Central memory CD4-positive, alpha-beta T cell (primary cell): ENCODE measurements around the gene SSH2.
A peak's percentile ranks its signal among the peaks of the same experiment; 100 is the strongest.

Experiments
- DNase-seq: peaks from one replicate; pipeline ENCODE4 v3.0.0; 2022

SSH2 gene

DNA sequence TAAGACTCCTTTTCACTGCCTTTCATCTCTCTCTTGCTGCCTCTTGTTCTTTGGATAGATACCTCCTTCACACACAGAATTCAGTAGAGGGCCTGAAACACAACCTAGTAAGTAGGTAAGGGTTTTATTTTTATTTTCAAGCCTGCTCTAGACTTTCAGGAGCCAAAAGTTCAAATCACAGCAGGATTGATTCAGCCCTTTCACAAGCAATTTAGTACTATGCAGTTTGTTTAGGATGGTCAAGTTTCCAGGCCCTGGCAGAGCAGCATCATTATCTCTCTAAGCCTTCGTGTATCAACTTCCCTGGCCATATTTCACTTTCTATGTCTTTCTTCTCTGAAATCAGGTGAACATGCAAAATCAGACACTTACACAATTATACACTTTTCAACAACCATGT lies 158.5 kb downstream of the SSH2 start:
- no peak for DNase-seq

DNA sequence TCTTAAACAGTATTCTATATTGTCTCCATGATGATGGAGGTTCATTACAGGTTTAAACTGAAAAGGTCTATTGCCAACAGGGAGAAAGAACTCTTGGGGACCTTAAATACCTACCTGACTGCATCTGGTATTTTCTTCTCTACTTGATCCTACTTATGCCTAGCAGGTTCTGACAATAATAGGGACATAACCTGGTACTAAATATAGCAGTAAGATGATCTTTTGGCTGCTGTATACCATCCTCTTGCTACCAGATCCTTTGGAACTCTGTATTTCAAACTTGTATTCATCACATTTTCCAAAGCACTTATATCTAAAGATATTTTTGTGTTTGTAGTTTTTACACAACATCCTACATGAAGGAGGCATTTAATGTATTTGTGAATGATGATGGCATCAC lies 160.8 kb downstream of the SSH2 start:
- DNase-seq, result no peak

DNA sequence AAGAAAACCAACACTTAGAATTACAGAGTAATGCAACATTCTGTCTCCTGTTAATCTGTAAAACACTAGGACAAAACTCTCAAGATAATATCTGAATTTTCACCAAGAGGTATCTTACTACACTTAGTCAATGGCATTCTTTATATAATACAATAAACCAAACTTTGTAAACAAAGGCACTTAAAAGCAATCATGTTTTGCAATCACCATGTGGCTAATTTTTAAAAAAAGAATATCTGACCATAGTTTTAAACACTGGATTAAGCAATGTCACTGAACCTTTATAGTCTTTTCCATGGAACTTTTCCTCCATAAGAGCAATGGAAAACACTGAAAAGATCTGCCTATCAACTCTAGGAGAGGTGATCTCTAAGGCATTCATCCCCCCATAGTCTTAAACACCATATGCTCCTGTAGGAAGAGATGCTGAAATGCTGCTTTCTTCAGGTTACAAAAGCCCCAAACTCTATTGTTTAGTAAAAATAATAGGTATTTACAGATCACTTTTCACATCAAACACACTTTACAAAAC lies 163.2 kb downstream of the SSH2 start:
- no peak for DNase-seq

DNA sequence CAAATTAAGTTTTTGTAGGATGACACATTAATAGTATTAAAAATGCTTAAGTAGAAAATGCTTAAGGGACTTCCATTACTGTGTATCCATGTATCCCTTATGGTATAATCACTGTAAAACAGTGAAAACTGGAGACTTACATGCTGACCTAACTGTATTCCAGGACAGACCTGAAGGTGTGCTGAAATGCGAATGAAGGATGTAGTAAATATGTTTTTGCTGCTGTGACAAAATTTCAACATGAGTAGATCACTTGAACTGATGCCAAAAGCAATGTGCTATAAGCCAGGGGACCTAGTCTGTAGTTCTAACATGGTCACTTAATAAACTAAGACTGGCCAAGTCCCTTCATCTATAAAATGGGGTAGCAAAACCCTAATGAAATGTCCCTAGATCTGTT lies 165.3 kb downstream of the SSH2 start:
- DNase-seq, result no peak

DNA sequence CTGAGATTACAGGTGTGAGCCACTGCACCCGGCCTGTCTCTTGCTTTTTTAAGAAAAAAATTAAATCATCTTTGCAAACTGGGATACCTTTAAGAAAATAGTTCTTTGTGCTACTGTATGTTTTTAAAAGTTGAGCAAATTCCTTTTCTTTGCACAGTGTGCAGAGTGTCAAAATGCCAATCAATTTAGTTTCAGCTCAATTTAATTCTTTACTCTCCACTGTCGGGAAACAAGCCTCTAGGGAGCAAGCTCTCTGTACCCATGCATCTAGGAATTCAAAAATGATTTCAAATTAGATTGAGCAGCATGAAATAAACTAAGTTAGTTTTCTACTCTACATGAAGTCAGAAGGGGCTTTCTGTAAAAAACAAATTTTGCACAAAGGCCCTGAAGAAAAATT lies 165.8 kb downstream of the SSH2 start:
- DNase-seq, result no peak

DNA sequence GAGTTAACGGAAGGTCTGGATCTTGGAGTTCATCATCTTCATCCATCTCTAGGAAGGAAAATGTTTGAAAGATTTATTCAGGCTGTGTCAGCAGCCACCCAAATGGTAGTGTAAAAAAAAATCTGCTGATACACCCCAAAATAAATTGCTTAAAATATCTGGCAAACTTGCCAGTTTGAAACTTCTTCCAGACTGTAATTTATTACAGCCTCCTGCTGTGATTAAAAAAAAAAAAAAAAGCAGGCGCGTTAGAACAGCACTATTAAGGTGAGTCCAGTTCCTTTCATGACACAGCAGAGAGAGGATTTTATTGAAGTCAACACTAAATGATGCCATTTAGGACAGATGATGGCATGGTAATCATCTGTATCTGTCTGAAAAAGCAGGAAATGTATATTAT lies 166.8 kb downstream of the SSH2 start:
- no peak for DNase-seq

DNA sequence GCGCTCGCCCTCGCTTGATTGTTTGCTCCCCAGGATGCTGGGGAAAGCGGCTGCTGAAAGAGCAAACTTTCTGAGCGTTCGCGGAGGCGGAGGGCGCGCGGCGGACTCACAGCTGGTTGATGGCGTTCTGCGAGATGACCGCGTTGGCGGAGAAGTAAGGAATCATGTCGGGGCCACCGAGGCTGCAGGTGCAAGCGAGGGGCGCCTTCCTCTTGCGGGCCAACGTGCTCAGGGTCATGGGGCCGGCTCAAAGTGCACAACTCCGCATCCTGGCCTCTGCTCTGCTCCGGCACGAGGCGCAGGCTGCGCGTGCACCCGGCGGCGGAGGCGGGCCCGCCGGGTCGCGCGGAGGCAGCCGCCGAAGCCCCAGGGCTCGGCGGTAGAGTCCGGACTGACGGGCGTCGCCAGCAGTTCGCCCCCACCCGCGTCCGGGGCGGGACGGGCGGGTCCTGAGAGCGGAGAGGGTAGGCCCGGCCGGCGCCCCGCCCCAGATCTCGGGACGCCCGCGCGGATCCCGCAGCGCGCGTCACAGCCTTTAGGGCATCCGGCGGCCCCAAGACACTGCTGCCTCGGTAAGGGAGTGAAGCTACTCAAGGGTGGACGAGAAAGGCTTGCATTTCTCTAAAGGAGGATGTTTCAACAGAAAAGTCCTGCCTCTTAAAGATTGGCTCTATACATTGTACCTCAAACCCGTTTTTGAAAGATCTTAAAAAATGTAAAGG lies 168.8 kb downstream of the SSH2 start:
- DNase-seq, result peak; percentile 92

DNA sequence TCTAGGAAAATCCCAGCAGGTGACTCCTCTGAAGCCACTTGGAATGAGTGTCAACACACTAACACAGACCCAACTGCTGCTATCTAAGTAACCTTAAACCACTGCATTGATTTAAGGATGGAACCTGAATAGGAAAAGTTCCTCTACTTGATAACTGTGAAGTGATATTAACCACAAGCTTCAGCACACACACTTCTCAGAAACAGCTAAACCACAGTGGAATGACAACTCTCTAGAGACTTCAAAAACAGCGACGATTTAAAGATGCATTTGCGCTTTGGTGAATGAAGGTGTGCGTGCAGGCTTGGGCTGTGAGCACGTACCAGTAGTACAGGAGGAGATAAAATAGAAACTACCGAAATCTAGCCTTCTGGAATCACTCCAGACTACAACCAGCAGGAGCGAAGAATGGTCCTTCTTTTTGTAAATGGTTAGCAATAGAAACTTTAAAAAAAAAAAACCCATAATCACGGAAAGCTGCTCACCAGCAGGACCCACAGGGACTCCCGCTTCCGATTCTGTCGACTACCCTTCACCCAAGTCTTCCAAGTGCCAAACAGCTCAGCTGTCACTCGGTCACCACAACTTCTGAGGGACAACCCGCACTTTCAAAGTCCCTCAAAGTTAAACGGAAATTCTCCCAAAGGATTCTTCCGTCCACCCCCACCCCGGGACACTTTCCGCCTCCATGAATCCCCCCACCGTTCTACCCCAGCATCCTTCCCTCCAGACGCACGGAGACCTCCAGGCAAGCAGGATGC lies 169.6 kb downstream of the SSH2 start:
- peak; percentile 72 for DNase-seq

DNA sequence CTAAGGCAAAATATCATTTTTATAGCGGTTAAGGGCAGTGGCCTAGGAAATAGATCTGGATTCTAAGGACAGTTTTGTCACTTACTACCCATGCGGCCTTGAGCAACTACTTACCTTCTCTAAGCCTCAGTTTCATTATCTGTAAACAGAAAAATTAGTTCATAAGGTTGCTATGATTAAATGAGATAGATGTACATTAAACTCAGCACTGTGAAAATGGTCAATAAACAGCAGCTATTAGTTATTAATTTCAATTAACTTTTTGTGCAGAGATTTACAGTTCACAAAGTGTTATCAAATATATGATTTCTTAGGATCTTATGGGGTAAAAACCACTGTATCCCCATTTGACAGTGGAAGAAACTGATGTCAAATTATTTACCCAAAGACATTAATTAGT lies 171.8 kb downstream of the SSH2 start:
- DNase-seq, result no peak

DNA sequence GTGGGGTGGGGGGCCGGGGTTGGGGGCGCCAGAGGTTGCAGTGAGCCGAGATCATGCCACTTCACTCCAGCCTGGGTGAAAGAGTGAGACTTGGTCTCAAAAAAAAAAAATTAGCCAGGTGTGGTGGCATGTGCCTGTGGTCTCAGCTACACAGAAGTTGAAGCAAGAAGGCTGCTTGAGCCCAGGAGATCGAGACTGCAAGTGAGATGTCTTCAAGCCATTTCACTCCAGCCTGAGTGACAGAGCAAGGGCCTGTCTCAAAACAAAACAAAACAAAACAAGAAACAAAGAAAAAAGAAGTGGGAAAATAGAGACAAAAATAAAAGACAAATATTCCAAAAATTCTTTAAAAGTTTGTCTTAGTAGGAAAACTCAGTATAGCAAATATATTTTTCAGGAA lies 172.2 kb downstream of the SSH2 start:
- DNase-seq, result no peak

DNA sequence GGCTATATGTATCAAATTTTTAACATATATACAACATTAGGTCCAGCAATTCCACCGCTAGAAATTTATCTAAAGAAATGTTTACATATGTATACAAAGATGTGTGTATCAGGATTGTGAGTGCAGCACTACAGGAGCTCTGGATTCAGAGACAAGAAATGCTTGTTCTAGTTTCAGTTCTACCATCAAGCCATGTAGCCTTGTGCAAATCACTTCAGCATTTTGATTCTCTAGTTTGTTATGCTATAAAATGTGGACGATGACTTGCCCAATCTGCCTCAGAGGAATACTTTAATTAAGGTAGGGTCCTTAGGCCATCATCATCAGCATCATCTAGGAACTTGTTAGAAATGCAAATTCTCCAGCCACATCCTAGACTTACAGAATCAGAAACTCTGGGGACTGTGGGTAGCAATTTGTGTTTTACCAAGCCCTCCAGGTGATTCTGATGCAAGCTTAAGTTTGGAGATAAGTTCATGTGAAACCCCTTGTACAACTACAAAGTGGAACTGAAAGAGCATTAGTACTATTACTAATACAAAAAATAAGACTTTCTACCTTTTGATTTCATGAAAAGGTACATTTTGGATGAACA lies 176.1 kb downstream of the SSH2 start:
- DNase-seq, result no peak

DNA sequence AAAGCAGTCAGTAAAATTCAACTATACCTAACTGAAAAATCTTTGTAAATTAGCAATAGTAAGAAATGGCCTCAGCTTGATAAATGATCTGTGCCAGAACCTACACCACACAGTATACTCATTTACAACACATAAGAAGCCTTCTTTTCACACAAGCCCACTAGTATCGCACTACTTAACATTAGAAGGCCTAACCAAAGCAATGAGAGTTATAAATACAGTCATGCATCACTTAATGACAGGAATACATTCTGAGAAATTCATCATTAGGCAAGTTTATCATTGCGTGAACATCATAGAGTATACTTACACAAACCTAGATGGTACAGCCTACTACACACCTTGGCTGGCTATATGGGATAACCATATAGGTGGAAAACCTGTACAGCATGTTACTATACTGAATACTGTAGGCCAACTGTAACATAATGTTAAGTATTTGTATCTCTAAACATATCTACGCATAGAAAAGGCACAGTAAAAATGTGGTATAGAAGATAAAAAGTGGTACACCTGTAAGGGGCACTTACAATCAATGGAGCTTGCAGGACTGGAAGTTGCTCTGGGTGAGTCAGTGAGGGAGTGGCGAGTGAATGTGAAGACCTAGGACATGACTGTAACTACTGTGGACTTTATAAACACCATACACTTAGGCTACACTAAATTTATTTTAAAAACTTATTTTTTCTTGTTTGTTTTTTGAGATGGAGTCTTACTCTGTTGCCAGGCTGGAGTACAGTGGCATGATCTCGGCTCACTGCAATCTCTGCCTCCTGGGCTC lies 180.8 kb downstream of the SSH2 start:
- no peak for DNase-seq

DNA sequence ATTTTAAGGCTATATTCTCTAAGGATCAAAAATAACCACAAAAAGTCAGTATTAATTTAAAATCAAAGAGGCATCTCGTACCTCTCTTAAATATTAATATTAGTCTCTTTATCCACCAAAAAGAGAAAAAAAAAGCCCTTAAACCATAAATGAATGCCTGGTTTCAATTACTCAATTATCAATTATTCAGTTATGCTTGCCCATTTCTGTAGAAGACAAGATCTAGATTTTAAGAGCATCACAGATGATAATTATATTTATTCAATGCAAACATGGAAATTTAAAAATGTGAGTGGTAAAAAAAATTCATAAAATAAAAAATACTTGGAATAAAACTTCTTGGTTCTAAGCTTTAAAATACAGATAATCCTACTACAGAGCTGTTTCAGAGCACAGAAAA lies 181.6 kb downstream of the SSH2 start:
- no peak for DNase-seq

DNA sequence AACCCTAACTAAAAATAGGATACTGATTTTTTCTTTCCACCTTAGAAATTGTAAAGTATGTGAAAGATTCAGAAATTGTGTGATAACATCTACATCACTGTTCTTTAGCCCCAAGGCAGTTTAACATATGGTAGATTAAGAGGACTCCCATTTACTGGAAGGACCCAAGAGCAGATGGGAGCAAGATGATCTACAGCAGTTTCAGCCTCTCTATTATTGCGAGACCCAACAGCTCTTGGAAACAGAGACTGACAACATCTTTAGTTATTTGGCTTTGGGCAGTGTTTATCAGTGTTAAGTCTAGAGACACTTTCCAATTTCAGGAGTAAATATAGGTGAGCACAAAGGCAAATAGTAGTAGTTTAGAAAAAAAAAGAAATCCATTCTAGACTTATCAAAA lies 182.4 kb downstream of the SSH2 start:
- no peak for DNase-seq

DNA sequence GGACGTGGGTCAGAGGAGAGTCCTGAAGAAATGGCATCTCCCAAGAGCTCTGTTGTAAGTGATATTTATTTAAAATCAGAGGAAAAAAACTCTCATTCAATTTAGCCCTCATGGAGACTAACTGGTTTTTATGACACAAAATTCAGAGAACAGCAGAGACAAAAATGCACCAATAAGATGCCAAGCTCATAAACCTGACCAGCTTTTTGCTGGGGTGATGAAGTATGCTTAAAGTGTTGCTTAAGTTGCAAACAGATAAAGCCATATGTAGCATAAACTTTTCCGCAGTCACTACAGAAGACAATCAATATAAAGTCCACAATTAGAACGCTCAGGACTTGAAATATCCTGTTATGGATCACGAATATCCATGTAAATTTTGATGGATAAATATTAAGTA lies 183.4 kb downstream of the SSH2 start:
- DNase-seq, result no peak

DNA sequence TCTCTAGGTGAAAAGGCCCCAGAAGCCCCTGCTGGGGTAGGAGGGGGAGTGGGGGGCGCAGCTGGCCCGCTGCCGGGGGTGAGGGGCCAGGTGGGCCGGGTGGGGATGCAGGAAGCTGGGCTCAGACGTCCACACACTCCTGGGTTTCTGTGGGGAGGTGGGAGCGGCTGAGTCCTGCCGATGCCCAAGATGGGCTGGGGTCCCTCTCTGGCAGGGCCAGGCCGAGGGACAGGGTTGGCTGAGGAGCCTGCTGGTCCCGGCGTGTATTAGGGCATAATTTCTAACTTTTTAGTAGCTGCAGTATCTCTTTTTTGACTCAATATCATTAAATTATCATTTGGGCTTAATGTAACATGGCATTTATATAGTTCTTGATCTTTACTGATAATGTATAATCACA lies 185.9 kb downstream of the SSH2 start:
- no peak for DNase-seq

DNA sequence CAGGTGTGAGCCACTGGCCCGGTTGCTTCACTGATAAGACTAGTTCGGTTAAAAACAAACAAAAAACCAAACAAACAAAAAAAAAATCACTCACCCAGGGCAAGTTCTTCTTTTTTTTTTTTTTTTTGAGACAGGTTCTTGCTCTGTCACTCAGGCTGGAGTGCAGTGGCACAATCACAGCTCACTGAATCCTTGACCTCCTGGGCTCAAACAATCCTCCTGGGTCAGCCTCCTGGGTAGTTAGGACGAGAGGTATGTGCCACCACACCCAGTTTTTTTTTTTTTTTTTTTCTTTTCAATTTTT lies 187.9 kb downstream of the SSH2 start:
- DNase-seq, result no peak

DNA sequence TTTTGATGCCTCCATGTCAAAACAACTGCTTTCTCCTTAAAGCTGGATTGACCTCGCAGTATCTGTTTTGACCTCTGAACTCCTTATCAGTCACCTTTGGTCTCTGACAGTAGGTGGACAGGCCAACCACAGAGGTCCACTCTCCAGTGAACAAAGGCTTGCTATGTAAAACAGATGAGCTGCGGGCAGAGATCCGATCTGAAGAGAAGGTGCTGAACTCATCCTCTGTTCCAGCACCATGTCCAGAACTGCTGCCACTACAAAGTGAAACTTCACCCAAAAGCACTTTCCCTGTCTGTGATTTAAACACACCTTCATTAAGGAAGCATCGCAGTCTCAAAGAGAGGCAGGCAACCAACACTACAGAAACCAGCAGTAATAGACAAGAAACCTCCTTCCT lies 190.0 kb downstream of the SSH2 start:
- DNase-seq, result no peak

DNA sequence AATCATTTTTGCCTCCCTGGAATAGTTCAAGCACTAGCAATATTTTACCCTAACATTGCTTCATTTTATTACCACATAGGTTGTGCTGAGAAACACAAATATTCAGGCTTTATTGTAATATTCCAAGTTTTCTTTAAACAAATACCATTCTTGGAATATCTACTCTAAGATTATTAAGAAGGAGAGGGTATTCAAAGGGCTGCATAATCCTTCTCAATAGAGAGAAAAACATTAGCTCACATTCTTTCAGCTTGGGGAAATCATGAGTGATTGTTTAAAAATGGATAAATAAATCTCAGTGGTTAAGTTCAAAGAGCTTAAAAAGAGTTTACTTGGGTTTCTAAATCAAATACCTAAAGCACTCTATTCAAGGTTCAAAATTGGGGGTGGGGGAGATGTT lies 195.4 kb downstream of the SSH2 start:
- DNase-seq, result no peak

DNA sequence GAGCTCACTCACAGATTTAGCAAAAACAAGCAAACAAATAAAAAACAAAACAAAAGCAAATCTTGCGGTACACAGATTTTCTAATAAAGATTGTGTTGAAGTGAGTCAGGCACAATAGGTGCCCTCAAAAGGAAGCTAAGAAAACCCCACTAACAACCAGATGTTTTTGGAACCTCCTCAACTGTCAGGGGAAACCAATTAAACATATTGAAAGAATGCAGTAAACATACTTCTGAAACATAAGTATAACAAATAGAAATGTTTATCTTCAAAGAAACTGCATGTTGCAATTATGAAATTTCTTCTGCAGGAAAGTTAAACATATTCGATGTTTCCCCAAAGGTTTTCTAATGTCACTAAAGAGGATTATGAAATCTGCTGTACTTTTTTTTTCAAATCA lies 196.9 kb downstream of the SSH2 start:
- DNase-seq, result no peak

DNA sequence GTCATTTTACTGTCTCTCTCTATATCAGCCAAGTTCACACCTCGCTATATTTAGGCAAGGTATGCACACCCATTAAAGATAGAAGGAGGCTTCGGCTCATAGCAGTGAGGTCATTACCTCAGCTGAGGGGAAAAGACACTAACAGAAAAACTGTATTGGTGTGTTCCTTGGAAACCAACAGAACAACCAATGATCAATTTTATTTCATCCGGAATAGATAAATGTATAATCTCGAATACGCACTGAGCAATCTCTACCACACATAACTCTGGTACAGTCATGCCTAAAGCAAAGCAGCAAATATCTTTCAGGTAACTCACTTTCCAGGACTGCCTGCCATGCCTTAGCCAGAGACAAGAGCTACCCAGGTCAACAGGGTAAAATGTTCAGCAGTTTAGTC lies 197.4 kb downstream of the SSH2 start:
- no peak for DNase-seq

DNA sequence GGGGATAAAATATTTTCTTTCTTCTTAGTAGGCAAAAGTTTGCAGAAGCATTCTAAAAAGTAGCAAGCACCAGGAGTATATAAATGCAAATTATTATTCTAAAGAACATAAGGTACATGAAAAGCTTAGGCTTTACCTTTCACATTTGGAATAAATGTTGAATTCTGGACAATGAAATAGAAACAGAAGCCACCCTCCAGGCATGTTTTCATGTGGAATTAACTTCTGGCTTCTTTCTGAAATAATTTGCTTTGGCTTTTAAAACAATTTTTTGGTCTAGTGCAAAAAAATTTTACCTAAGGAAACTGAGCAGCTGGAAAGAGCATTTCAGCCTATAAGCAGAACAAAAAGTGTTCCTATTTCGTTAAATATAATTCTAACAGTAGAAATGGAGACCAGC lies 197.8 kb downstream of the SSH2 start:
- DNase-seq, result no peak

DNA sequence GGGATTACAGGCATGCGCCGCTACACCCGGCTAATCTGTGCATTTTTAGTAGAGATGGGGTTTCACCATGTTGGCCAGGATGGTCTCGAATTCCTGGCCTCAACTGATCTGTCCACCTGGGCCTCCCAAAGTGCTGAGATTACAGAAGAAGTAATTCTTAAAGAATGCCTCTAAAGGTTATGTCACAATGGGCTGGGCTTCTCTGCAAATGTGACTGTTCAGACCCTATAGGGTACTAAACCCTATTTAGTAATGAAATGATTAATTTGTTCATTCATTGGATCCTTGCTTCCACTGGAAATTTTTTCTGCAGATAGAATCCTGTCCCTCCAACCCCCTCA lies 198.5 kb downstream of the SSH2 start:
- DNase-seq, result no peak

DNA sequence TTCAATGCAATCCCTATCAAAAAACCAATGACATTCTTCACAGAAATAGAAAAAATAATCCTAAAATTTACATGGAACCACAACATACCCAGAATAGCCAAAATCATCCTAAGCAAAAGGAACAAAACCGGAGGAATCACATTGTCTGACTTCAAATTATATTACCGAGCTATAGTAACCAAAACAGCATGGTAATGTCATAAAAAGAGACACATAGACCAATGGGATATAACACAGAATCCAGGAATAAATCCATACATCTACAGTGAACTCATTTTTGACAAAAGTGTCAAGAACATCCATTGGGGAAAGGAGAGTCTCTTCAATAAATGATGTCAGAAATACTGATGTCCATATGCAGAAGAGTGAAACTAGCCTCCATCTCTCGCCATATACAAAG lies 201.5 kb downstream of the SSH2 start:
- DNase-seq, result no peak
